ENCODE measurements around the gene LRRC1.

The LRRC1 gene

GRCh38 chr6:53818858-53819609, 24.2 kb downstream of the LRRC1 start:
- no peak for DNase-seq

DNA sequence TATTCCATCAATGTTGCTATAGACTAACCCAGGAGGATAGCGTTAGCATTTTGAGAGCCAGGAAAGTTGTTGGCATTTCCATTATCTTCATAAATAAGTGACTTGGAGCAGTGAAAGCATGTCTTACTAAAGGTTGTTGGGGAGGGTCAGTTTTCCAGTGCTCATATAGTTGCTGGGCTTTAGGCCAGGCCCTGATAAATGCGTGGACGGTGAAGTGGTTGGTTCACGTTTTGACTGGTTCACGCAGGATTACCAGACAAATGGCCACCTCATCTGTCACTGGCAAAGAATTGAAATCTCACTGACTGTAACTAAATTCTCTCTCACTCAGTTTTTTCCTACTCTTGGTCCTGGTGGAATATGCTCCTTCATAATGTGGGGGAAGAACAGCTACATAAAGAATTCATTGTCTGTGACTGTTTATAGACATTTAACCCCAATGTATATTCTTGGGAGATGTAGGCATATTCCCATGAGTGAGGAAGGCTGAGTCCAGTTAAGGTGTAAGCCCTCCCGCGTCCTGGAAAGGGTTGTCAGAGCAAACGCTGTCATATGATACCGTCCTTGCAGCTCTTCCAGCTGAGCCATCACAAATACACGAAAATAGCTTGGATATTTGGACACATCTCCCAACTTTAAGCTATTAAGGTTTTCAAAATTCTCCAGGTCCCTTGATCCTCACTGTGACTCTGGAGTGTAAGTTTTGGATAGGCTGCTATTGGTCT, 27.8 kb downstream of the LRRC1 start:
- DNase-seq: no peak

GRCh38 chr6:53824714-53825113, 29.9 kb downstream of the LRRC1 start:
- DNase-seq: no peak

GRCh38 chr6:53825532-53826321, 30.9 kb downstream of the LRRC1 start:
- DNase-seq: no peak

DNA sequence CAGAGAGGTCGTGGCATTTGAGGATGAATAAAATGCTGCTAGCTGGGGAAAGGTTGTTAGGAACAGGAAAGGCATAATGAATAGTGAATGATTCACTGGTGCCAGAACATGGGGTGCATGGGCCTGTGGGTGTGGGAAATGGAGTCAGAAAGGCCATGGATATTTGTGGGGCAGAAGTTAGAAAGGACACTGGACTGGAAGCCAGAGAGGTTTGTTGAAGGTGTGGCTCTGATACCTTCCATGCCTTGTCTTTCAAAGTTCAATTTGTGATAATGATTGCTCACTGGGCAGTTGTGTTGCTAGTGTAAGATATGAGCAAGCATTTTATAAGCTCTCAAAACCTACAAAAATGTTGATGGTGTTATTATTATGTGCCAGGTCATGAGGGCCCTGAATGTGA, 32.7 kb downstream of the LRRC1 start:
- no peak for DNase-seq

DNA sequence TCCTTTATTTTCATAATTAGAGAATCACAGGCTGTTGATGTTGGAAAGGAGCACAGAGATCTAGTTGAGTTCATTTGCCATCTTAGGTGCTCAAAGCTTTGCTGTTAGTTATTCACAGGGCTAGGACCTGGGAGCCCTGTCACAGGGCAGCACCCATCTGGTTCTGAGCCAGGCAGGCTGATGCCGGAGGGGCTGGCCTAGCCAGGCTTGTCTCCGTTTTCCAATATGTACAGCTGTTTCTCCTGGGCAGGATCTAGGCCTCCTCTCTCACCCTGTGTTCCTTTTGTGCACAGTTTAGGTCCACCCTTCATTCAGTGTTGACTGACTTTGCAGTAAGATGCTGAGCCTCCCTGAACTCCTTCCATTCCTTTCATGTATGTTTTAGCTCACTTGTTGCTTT, 33.4 kb downstream of the LRRC1 start:
- no peak for DNase-seq

- no peak for DNase-seq
These were observed 34.3 kb downstream of the LRRC1 start for GRCh38 chr6:53828966-53829697.

- DNase-seq: no peak
These were observed 35.0 kb downstream of the LRRC1 start for GRCh38 chr6:53829698-53830221.

- DNase-seq: no peak
These were observed 35.6 kb downstream of the LRRC1 start for GRCh38 chr6:53830366-53830765.

DNA sequence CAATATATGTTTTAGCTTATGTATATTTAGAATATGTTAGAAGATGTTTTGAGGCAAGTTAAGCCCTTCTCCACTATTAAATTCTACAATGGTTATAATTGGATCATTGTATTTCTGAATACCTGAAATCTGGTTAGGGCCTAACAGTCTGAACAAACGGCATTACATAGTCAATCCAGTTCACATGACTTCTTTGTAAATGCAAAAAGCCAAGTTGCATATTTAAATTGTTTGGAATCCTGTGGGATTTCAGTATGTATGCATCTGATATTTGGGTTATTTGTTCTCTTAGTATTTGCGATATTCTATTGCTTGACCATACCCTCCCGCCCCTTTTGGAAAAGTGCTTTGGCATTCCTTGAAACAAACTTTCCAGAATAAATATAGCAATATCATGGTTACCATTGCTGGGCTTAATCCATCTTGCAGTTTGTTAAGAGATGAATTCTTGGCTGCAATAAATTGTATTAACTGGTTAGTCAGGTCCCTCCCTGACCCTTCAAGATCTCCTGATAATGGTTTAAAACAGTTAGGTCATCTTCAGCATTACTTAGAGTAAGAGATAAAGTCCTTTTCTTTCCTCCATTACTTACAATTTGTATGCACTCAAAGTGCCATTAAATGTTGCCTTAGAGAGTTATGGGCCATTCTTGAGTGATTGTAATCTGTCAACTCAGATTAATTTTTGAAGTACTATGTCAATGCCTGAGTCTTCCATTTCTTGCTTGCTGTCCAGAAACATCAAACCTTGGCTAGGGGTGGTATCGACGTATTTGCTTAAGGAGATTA, 36.5 kb downstream of the LRRC1 start:
- DNase-seq: no peak

DNA sequence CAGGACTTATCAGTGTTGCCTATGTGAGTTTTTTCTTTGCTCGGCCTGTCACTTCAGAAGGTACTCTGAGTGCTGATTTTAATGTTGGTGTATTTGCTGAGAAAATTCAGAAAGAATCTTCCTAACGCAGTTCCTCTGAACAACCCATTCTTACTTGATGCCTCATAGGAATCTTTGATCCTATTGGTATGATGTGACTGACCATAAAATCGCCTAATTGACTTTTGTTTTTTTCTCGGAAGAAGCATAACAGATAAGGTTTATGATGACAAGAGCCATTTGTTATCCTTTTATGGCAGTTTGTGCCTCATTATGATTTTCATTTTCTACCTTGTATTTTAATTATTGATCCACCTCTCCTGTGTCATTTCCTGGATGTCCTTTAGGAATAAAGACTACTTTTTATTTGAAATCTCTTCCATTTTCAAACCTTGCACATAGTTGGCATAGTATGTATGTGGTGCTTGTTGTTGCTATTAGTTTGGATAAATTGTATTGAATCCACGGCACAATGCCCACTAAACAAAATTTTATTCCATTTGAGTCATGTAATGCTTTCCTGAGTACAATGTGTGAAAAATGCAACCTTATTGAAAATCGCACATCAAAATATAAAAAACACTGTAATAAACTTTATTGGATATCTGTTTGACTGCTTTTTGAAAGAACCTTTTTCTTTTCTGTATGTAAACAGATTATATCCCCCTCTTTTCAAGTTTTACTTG, 37.3 kb downstream of the LRRC1 start:
- DNase-seq: no peak

- no peak for DNase-seq
These were observed 38.4 kb downstream of the LRRC1 start for GRCh38 chr6:53833155-53833554.

DNA sequence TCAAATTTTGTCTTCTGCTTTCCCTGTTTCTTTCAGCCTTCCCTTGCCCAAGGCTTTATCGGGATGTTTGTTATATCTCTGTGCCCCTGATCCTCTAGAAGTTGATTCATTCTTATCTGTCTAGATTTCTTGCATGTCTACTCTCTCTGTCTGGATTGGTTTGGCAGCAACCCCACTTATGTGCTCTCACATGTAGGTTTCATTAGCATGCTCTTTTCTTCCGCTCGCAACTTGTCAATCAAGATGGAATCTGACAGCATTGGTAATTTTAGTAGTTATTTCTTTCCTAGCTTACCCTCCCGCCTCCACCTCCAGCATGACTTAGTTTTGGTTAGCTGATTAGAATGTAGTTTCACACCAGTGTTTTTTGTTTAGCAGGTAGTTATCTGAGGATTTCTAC, 39.3 kb downstream of the LRRC1 start:
- no peak for DNase-seq

DNA sequence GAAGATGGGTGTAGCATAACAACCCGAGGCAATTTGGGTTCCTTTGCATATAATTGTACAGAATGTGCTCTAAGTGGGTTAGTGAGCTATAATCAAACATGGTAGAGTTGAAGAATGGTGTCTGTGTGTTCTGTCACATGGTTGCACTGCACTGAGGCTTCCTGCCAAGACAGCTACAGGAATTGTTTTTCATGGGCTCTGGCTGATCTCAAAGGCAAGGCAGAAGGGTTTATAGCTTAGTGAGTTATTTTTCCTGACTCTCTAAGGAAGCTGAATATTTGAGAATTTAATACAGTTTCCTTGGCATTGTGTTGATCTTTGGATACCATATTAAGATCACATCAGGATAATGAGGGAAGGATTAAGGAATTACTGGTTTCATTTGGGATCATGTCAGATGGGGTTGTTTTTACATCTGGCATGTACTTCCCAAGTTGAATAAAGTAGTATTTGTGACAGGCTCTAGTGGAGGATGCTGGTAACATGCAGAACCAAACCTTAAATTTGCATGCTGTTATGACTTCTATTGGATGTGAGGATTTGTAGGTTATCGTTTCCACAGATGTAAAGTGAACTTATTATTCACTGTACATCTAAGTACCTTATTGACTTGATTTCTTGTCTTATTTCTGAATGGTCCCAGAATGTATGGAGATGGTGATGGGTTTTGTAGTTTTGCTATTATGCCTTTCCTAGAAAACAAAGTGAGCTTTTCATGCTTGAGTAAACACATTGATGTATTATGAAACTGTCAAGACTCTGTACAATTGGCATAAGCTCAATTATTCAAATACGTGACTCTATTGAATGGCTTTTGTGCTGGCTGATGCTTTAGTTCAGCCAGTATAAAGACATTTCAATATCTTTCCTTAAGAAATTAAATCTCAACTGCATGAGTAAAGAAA, 43.3 kb downstream of the LRRC1 start:
- no peak for DNase-seq

- DNase-seq: no peak
These were observed 45.2 kb downstream of the LRRC1 start for GRCh38 chr6:53840027-53840426.

- no peak for DNase-seq
These were observed 50.7 kb downstream of the LRRC1 start for GRCh38 chr6:53845280-53846195.

GRCh38 chr6:53846250-53846649, 51.4 kb downstream of the LRRC1 start:
- no peak for DNase-seq

- no peak for DNase-seq
These were observed 53.0 kb downstream of the LRRC1 start for GRCh38 chr6:53847796-53848314.

DNA sequence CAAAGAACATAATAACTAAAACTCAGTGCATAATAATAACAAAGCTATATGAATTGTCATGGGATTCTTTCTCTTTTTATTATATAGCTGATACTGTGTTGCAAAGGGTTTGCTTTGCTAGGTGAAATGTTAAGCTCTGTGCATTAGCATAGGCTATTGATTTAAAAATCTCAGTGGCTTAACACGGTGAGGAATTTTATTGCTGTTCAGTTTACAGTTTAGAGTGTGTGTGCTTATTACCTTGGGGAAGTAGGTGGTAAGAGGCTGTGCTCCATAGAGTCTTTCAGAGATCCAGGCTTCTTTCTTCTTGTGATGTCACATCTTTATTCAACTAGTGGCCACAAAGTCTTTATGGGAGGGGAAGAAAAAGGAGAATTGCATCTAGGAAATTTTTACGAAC, 55.7 kb downstream of the LRRC1 start:
- no peak for DNase-seq
